GM12878 (cell line): Measurements from ENCODE around the gene THOC7. TPM values are rescaled to one million over a fixed set of nuclear protein-coding genes. Genes with fewer than 3 reads are reported as not detected.

Experiments used
- ATAC-seq: fragments of 200-7000 bp; cut with Tn5 transposase; 3 replicates; pipeline ENCODE4 v1.9.1; 2020; ENCODE audit warnings: mild to moderate bottlenecking, moderate library complexity
- BruUV-seq: library from RNA; stranded (reverse); fragments of 400-500 nt; replicated peaks from 2 replicates; lab custom pipeline; 2021; lab: Mats Ljungman, UMichigan
- CTCF ChIA-PET: fragments of 300-600 bp; sonication (Branson Sonifier 250); formaldehyde crosslinking; extraction: SDS; loops from one replicate; lab custom pipeline; 2021; ENCODE audit warnings: inconsistent platforms; lab: Yijun Ruan, JAX
- POLR2A ChIA-PET: fragments of 350-600 bp; formaldehyde crosslinking; extraction: SDS; loops from one replicate; lab custom pipeline; 2021; ENCODE audit warnings: inconsistent platforms; lab: Charles Lee
- RAD21 ChIA-PET: fragments of 300-600 bp; sonication (Branson Sonifier 250); formaldehyde crosslinking; loops from one replicate; lab custom pipeline; 2023; ENCODE audit warnings: antibody characterized with exemption; ENCODE audit not compliant: unreplicated experiment; lab: Charles Lee
- SMC1A ChIA-PET: fragments of 300-600 bp; sonication (Branson Sonifier 250); formaldehyde crosslinking; loops from one replicate; lab custom pipeline; 2023; ENCODE audit not compliant: unreplicated experiment, uncharacterized antibody; lab: Charles Lee
- DNase-seq: peaks from one replicate; pipeline ENCODE4 v3.0.0-alpha.2; 2011; ENCODE audit warnings: low read depth, low spot score
- FAIRE-seq: peaks from 3 replicates; lab custom pipeline; 2011; peaks lifted over from hg19 to GRCh38; lab: Jason Lieb, UNC
- H2AFZ ChIP-seq: 2 replicates; pipeline ENCODE4 v1.6.0; 2011; ENCODE audit warnings: low read depth, low read length, control low read depth; ENCODE audit not compliant: control insufficient read depth
- H3K27ac ChIP-seq: 2 replicates; pipeline ENCODE4 v1.5.1; 2011; ENCODE audit warnings: control low read depth; ENCODE audit not compliant: control insufficient read depth, insufficient read depth
- H3K27me3 ChIP-seq, 2 experiments: replicated peaks in 1 of 2; 2 replicates each; pipeline versions ENCODE4 v1.6.0 to v1.6.1; 2011; ENCODE audit warnings: low read length in 1 of 2; ENCODE audit not compliant: control insufficient read depth in 2 of 2, insufficient read depth in 2 of 2
- H3K36me3 ChIP-seq, 2 experiments: 2 replicates each; pipeline ENCODE4 v1.5.1; 2011; ENCODE audit warnings: low read length in 1 of 2; ENCODE audit not compliant: control insufficient read depth in 2 of 2, insufficient read depth in 2 of 2
- H3K4me1 ChIP-seq: 2 replicates; pipeline ENCODE4 v1.6.1; 2011; ENCODE audit warnings: mild to moderate bottlenecking, low read length, moderate library complexity, mixed read lengths; ENCODE audit not compliant: control insufficient read depth, insufficient read depth
- H3K4me2 ChIP-seq: 2 replicates; pipeline ENCODE4 v1.6.0; 2011; ENCODE audit warnings: control low read depth; ENCODE audit not compliant: control insufficient read depth, insufficient read depth
- H3K4me3 ChIP-seq: fragments of 200-600 bp; sonication (generic); 2 replicates; pipeline ENCODE4 v1.5.1; 2016
- H3K79me2 ChIP-seq: 2 replicates; pipeline ENCODE4 v1.6.0; 2011; ENCODE audit warnings: low read length; ENCODE audit not compliant: control insufficient read depth, insufficient read depth
- H3K9ac ChIP-seq: 2 replicates; pipeline ENCODE4 v1.8.0; 2011; ENCODE audit warnings: low read length, control low read depth, mixed read lengths; ENCODE audit not compliant: control insufficient read depth, insufficient read depth
- H3K9me3 ChIP-seq: replicated peaks from 3 replicates; pipeline ENCODE4 v1.5.1; 2011; ENCODE audit warnings: mild to moderate bottlenecking, low read length; ENCODE audit not compliant: control insufficient read depth, insufficient read depth
- H4K20me1 ChIP-seq: 2 replicates; pipeline ENCODE4 v1.6.0; 2011; ENCODE audit not compliant: control insufficient read depth, insufficient read depth
- ASH2L ChIP-seq: fragments of 300-600, 200-600 bp; sonication (generic); IDR thresholded peaks from 2 replicates; pipeline ENCODE4 v1.6.1; 2017; ENCODE audit warnings: low read depth, mild to moderate bottlenecking, borderline replicate concordance
- CBX3 ChIP-seq: fragments of 200-600 bp; sonication (generic); IDR thresholded peaks from 2 replicates; pipeline ENCODE4 v1.6.1; 2016; ENCODE audit warnings: low read depth, borderline replicate concordance
- MTA3 ChIP-seq: IDR thresholded peaks from 2 replicates; pipeline ENCODE4 v1.6.1; 2012; ENCODE audit warnings: low read length, inconsistent platforms, borderline replicate concordance
- SMC3 ChIP-seq: IDR thresholded peaks from 2 replicates; pipeline ENCODE4 v1.6.1; 2011; ENCODE audit warnings: low read length, improper control_type of control experiment, borderline replicate concordance
- WGBS: methylation state at CpG from one replicate; pipeline ENCODE4 v1.1.6; 2016; ENCODE audit warnings: low lambda C conversion rate; ENCODE audit not compliant: insufficient replicate concordance, insufficient coverage; ENCODE audit errors: missing lambda C conversion rate; 5-methylcytosine and 5-hydroxymethylcytosine counted together
- in situ Hi-C: fragments of 300-500 bp; cut with MboI; formaldehyde crosslinking; loops from 9 replicates; pipeline ENCODE4 v1.14.3; 2018; ENCODE audit warnings: mixed read lengths
- intact Hi-C: fragments of 100-400 bp; cut with micrococcal nuclease; formaldehyde crosslinking; loops from one replicate; pipeline ENCODE4 v1.14.2; 2022; ENCODE audit not compliant: unreplicated experiment
- polyA plus RNA-seq, 11 experiments: library from polyadenylated mRNA; depleted of rRNA in 4 of 11; unstranded in 6 of 11; stranded (reverse) in 5 of 11; fragments of >200 nt; fragmentation: Nextera tagmentation in 4 of 11; fragmentation: Illumina TruSeq in 1 of 11; extraction: Ambion mirVana in 4 of 11; extraction: Trizol in 1 of 11; gene quantifications; 1 replicate in 1 of 11; 2 replicates in 10 of 11; pipeline versions ENCODE4 v1.2.1 to v1.2.3, GENCODE V29; 2011 to 2016; ENCODE audit warnings: inconsistent platforms in 2 of 11, missing spikeins in 2 of 11, low read depth in 1 of 11
- total RNA-seq, 4 experiments: library from RNA; depleted of rRNA in 3 of 4; stranded (reverse); fragments of >200 nt in 3 of 4; fragmentation: Illumina TruSeq in 1 of 4; extraction: Trizol in 1 of 4; gene quantifications; 2 replicates each; pipeline versions ENCODE4 v1.2.1 to v1.2.3, GENCODE V29; 2013 to 2021
- TF ChIP-seq, protein P1 (sequence below): fragments of 450-650 bp; IDR thresholded peaks from 2 replicates; pipeline ENCODE4 v1.6.1; 2016; ENCODE audit warnings: mild to moderate bottlenecking
- TF ChIP-seq, protein P2 (sequence below): fragments of 450-650 bp; conservative IDR thresholded peaks from 2 replicates; pipeline ENCODE4 v1.6.1; 2017; ENCODE audit warnings: mild to moderate bottlenecking, moderate library complexity
- TF ChIP-seq, protein P3 (sequence below): IDR thresholded peaks from 2 replicates; pipeline ENCODE4 v1.6.1; 2012; ENCODE audit warnings: improper control_type of control experiment, low read depth, low read length; ENCODE audit not compliant: insufficient replicate concordance
- TF ChIP-seq, protein P4 (sequence below): fragments of 150-350 bp; IDR thresholded peaks from 2 replicates; pipeline ENCODE4 v1.6.1; 2014; ENCODE audit warnings: mild to moderate bottlenecking, low read depth, low read length
- TF ChIP-seq, protein P5 (sequence below): IDR thresholded peaks from 2 replicates; pipeline ENCODE4 v1.6.1; 2012; ENCODE audit warnings: low read depth, low read length, improper control_type of control experiment

THOC7 gene
- total and polyA plus RNA-seq, 10 of the 15 experiments (the other 5 are each of a cell fraction or from before 2014, with no cell fraction given), result 61.7 to 269 (median 138) TPM

DNA sequence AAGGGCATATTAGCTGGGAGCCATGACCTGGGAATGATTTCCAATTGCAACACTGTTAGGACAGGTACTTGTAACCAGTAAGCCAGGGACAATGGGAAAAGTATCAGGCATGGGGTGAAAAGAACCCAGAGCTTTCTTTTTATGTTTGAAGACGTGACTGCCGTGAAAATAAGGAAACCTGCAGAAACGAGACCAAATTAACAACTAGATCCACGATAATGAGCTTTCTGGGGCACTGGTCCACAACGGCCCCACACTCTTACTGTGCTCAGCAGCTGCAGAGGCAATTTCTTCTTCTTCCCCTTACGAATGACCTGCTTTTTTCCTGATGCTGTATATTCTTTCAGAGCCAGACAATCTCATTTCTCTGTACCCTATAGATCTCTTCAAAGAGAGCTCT is 33.1 kb downstream of the THOC7 start:
- Histone ChIP-seq H3K36me3 (peaks cover 1 to 6% of the 10 kb centered on the region in 2 experiments; a peak in 3 of 4 replicates), H2AFZ (no peak overlapping the region), H4K20me1 (no peaks in the 10 kb centered on the region), H3K4me3 (no peak overlapping the region), H3K27me3 (no peaks in the 10 kb centered on the region), H3K9ac (no peak overlapping the region), H3K9me3 (no peaks in the 10 kb centered on the region), H3K4me2 (no peak overlapping the region), H3K4me1 (no peaks in the 10 kb centered on the region), H3K79me2 (no peaks in the 10 kb centered on the region), H3K27ac (no peak overlapping the region)
- POLR2A ChIA-PET, result interaction anchor here (0.7 kb wide), 1 partner anchor 155 kb away, joined by 3 read pairs; no protein-coding TSS in a partner anchor
- ATAC-seq (no peak), FAIRE-seq (no peak), DNase-seq (no peak)
- intact Hi-C loops (no loop called here), in situ Hi-C loops (no loop called here)
- no TSS peak for BruUV-seq
- SMC1A ChIA-PET, result interaction anchor here (0.6 to 1.0 kb wide), 2 partner anchors 13 to 1136 kb away, joined by 3 read pairs; no protein-coding TSS in a partner anchor
- RAD21 ChIA-PET, result interaction anchor here (1.3 kb wide), 1 partner anchor 11 kb away, joined by 3 read pairs; the partner anchor contains the start of gene C3orf49
- CTCF ChIA-PET, result interaction anchor here (1.0 kb wide), 1 partner anchor 8 kb away, joined by 3 read pairs; no protein-coding TSS in a partner anchor
- TF ChIP-seq CBX3, result no peak
- no peak for TF ChIP-seq MTA3
- TF ChIP-seq, protein P1, sequence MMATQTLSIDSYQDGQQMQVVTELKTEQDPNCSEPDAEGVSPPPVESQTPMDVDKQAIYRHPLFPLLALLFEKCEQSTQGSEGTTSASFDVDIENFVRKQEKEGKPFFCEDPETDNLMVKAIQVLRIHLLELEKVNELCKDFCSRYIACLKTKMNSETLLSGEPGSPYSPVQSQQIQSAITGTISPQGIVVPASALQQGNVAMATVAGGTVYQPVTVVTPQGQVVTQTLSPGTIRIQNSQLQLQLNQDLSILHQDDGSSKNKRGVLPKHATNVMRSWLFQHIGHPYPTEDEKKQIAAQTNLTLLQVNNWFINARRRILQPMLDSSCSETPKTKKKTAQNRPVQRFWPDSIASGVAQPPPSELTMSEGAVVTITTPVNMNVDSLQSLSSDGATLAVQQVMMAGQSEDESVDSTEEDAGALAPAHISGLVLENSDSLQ, result no peak
- no peak for TF ChIP-seq SMC3
- TF ChIP-seq, protein P2, sequence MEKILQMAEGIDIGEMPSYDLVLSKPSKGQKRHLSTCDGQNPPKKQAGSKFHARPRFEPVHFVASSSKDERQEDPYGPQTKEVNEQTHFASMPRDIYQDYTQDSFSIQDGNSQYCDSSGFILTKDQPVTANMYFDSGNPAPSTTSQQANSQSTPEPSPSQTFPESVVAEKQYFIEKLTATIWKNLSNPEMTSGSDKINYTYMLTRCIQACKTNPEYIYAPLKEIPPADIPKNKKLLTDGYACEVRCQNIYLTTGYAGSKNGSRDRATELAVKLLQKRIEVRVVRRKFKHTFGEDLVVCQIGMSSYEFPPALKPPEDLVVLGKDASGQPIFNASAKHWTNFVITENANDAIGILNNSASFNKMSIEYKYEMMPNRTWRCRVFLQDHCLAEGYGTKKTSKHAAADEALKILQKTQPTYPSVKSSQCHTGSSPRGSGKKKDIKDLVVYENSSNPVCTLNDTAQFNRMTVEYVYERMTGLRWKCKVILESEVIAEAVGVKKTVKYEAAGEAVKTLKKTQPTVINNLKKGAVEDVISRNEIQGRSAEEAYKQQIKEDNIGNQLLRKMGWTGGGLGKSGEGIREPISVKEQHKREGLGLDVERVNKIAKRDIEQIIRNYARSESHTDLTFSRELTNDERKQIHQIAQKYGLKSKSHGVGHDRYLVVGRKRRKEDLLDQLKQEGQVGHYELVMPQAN, result no peak
- TF ChIP-seq, protein P3, sequence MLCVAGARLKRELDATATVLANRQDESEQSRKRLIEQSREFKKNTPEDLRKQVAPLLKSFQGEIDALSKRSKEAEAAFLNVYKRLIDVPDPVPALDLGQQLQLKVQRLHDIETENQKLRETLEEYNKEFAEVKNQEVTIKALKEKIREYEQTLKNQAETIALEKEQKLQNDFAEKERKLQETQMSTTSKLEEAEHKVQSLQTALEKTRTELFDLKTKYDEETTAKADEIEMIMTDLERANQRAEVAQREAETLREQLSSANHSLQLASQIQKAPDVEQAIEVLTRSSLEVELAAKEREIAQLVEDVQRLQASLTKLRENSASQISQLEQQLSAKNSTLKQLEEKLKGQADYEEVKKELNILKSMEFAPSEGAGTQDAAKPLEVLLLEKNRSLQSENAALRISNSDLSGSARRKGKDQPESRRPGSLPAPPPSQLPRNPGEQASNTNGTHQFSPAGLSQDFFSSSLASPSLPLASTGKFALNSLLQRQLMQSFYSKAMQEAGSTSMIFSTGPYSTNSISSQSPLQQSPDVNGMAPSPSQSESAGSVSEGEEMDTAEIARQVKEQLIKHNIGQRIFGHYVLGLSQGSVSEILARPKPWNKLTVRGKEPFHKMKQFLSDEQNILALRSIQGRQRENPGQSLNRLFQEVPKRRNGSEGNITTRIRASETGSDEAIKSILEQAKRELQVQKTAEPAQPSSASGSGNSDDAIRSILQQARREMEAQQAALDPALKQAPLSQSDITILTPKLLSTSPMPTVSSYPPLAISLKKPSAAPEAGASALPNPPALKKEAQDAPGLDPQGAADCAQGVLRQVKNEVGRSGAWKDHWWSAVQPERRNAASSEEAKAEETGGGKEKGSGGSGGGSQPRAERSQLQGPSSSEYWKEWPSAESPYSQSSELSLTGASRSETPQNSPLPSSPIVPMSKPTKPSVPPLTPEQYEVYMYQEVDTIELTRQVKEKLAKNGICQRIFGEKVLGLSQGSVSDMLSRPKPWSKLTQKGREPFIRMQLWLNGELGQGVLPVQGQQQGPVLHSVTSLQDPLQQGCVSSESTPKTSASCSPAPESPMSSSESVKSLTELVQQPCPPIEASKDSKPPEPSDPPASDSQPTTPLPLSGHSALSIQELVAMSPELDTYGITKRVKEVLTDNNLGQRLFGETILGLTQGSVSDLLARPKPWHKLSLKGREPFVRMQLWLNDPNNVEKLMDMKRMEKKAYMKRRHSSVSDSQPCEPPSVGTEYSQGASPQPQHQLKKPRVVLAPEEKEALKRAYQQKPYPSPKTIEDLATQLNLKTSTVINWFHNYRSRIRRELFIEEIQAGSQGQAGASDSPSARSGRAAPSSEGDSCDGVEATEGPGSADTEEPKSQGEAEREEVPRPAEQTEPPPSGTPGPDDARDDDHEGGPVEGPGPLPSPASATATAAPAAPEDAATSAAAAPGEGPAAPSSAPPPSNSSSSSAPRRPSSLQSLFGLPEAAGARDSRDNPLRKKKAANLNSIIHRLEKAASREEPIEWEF, result no peak
- no peak for TF ChIP-seq ASH2L
- TF ChIP-seq, protein P4, sequence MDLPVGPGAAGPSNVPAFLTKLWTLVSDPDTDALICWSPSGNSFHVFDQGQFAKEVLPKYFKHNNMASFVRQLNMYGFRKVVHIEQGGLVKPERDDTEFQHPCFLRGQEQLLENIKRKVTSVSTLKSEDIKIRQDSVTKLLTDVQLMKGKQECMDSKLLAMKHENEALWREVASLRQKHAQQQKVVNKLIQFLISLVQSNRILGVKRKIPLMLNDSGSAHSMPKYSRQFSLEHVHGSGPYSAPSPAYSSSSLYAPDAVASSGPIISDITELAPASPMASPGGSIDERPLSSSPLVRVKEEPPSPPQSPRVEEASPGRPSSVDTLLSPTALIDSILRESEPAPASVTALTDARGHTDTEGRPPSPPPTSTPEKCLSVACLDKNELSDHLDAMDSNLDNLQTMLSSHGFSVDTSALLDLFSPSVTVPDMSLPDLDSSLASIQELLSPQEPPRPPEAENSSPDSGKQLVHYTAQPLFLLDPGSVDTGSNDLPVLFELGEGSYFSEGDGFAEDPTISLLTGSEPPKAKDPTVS, result no peak
- TF ChIP-seq, protein P5, sequence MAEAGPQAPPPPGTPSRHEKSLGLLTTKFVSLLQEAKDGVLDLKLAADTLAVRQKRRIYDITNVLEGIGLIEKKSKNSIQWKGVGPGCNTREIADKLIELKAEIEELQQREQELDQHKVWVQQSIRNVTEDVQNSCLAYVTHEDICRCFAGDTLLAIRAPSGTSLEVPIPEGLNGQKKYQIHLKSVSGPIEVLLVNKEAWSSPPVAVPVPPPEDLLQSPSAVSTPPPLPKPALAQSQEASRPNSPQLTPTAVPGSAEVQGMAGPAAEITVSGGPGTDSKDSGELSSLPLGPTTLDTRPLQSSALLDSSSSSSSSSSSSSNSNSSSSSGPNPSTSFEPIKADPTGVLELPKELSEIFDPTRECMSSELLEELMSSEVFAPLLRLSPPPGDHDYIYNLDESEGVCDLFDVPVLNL, result no peak
- WGBS, result over 99% methylated on average over 6 of the region's 6 CpGs
